ENCODE results near the gene TLE6. TPM values are rescaled to one million over a fixed set of nuclear protein-coding genes. Genes with fewer than 3 reads are reported as not detected.

Gene TLE6
- total and polyA plus RNA-seq, 8 donors: 0.97 to 8.5 (median 1.3) TPM

DNA sequence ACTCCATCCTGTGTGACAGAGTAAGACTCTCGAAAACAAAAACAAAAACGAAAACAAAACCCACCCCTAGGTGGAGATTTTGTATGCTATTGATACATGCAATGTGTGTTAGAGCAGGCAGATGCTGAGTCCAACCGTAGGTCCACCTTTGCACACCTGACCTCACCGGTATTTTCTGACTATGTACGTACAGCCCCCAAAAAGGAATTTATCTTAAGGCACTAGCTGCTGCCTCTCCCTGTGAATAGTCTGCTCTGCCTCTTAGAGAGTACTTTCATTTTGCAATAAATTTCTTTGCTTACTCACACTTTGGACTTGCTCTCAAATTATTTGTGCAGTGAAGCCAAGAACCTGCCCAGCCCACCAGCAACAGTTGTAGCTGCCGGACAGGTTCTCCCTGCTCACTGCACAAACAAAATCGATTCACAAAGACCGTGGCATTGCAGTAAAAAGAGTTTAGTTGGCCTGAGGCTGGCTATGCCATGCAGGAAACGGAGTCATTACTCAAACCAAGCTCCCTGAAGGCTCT is 24.3 kb upstream of the TLE6 start:
- intact Hi-C loops (cut with DNase I): loop anchor here in 1 of 3 donors (10.0 kb wide), 1 partner anchor 212 kb away; no protein-coding TSS in a partner anchor
- H3K9me3 ChIP-seq: no peaks in the 10 kb centered on the region
- TF ChIP-seq, protein P1, sequence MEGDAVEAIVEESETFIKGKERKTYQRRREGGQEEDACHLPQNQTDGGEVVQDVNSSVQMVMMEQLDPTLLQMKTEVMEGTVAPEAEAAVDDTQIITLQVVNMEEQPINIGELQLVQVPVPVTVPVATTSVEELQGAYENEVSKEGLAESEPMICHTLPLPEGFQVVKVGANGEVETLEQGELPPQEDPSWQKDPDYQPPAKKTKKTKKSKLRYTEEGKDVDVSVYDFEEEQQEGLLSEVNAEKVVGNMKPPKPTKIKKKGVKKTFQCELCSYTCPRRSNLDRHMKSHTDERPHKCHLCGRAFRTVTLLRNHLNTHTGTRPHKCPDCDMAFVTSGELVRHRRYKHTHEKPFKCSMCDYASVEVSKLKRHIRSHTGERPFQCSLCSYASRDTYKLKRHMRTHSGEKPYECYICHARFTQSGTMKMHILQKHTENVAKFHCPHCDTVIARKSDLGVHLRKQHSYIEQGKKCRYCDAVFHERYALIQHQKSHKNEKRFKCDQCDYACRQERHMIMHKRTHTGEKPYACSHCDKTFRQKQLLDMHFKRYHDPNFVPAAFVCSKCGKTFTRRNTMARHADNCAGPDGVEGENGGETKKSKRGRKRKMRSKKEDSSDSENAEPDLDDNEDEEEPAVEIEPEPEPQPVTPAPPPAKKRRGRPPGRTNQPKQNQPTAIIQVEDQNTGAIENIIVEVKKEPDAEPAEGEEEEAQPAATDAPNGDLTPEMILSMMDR (IDR thresholded peaks at IDR 0.05): no peak
- WGBS, 2 donors: 8 to 9% methylated on average over 9 of the region's 9 CpGs
- ATAC-seq (peak; percentile 33 to 64 (median 46)), FAIRE-seq (peak; percentile 23), DNase-seq (peak in 5 of 6 donors; percentile 77 to 88 (median 85))
- H3K27ac ChIP-seq: peak overlapping the region; percentile 77 to 90 (median 87)
- H3K4me3 ChIP-seq: peak overlapping the region in 2 of 4 donors; percentile 13 to 35
- peaks cover 7 to 19% (median 16%) of the 10 kb centered on the region in 3 donors for H3K4me1 ChIP-seq
- no peaks in the 10 kb centered on the region for H3K36me3 ChIP-seq
- H3K27me3 ChIP-seq: no peaks in the 10 kb centered on the region

DNA sequence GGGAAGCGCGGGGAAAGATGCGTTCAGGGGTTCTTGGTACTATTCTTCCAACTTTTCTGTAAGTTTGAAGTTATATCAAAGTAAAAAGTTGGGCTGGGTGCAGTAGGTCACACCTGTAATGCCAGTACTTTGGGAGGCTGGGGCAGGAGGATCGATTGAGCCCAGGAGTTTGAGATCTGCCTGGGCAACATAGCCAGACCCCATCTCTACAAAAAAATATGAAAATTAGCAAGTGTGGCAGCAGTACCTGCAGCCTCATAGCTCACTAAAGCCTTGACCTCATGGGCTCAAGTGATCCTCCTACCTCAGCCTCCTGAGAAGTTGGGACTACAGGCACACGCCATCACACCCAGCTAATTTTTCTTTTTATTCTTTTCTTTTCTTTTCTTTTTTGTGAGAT is 20.2 kb upstream of the TLE6 start:
- no peak for ATAC-seq
- H3K4me1 ChIP-seq: peaks cover 7 to 11% (median 10%) of the 10 kb centered on the region in 3 donors
- TF ChIP-seq, protein P1 (IDR thresholded peaks at IDR 0.05): no peak
- H3K9me3 ChIP-seq: no peaks in the 10 kb centered on the region
- H3K27me3 ChIP-seq: no peaks in the 10 kb centered on the region
- H3K27ac ChIP-seq: no peak overlapping the region
- no peak for FAIRE-seq
- WGBS, 2 donors: 87 to 94% methylated on average over 5 of the region's 5 CpGs
- intact Hi-C loops (cut with DNase I): loop anchor here in 1 of 3 donors (10.0 kb wide), 1 partner anchor 208 kb away; no protein-coding TSS in a partner anchor
- no peaks in the 10 kb centered on the region for H3K36me3 ChIP-seq
- H3K4me3 ChIP-seq: no peak overlapping the region
- no peak for DNase-seq

DNA sequence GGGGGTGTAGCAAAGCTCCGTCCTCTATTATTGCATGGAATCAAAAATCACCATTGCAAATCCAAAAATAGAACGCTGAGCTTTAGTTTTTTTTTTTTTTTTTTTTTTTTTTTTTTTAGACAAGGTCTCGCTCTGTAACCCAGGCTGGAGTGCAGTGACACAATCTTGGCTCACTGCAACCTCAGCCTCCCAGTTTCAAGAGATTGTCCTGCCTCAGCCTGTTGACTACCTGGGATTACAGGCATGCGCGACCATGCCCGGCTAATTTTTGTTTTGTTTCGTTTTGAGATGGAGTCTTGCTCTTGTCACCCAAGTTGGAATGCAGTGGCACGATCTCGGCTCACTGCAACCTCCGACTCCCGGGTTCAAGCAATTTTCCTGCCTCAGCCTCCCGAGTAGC is 17.2 kb upstream of the TLE6 start:
- 61 to 62% methylated on average over 12 of the region's 12 CpGs for WGBS, 2 donors
- Histone ChIP-seq H3K4me3 (no peak overlapping the region), H3K36me3 (no peaks in the 10 kb centered on the region), H3K9me3 (no peaks in the 10 kb centered on the region), H3K27me3 (no peaks in the 10 kb centered on the region), H3K27ac (no peak overlapping the region), H3K4me1 (no peaks in the 10 kb centered on the region)
- TF ChIP-seq, protein P1 (IDR thresholded peaks at IDR 0.05): no peak
- no peak for FAIRE-seq
- no peak for DNase-seq
- ATAC-seq: no peak
- intact Hi-C loops (cut with DNase I): loop anchor here in 2 of 3 donors (5.0 to 10.0 kb wide), 2 partner anchors 145 to 147 kb away; no protein-coding TSS in a partner anchor

DNA sequence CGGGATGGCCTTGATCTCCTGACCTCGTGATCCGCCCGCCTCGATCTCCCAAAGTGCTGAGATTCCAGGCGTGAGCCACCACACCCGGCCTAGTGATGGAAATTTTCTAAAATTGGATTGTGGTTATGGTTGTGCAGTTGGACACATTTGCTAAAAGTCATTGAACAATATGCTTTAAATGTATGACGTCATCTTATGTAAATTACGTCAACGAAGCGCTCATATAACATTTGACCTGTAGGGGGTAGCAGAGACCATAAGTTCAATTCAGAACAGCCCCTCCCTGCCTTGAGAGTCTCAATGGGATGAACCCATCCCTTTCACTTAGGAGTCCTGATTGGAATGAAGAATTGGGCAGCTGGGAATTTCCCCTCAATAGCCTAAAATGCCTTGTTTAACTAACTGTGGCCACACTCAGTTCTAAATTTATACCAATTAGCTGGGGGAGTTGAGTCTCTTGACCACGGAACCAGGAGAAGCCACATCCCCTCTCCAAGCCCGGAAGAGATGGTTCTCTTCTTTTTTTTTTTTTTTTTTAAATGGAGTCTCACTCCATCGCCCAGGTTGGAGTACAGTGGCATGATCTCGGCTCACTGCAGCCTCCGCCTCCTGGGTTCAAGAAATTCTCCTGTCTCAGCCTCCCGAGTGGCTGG is 15.2 kb upstream of the TLE6 start:
- Histone ChIP-seq H3K36me3 (no peaks in the 10 kb centered on the region), H3K9me3 (no peaks in the 10 kb centered on the region), H3K27me3 (no peaks in the 10 kb centered on the region), H3K4me1 (no peaks in the 10 kb centered on the region), H3K4me3 (peak overlapping the region in 1 of 4 donors; percentile 26), H3K27ac (no peak overlapping the region)
- intact Hi-C loops (cut with DNase I): loop anchor here in 2 of 3 donors (5.0 to 10.0 kb wide), 2 partner anchors 143 to 145 kb away; no protein-coding TSS in a partner anchor
- TF ChIP-seq, protein P1 (IDR thresholded peaks at IDR 0.05): peak; percentile 42 to 76 (median 54)
- ATAC-seq (peak; percentile 59 to 97 (median 84)), DNase-seq (peak in 1 of 6 donors; percentile 65), FAIRE-seq (peak; percentile 51)
- 25 to 26% methylated on average over 17 of the region's 17 CpGs for WGBS, 2 donors
